Epidermal melanocyte (primary cell): ENCODE data around the gene FARP1.

ENCODE experiments used
- DNase-seq: peaks from one replicate; pipeline ENCODE4 v3.0.0; 2011; ENCODE audit warnings: low spot score; ENCODE audit not compliant: insufficient read length

FARP1 gene

GRCh38 chr13:98173431-98174152 is 30.7 kb downstream of the FARP1 start:
- peak; percentile 66 for DNase-seq

GRCh38 chr13:98174307-98174706 is 31.4 kb downstream of the FARP1 start:
- DNase-seq, result no peak

DNA sequence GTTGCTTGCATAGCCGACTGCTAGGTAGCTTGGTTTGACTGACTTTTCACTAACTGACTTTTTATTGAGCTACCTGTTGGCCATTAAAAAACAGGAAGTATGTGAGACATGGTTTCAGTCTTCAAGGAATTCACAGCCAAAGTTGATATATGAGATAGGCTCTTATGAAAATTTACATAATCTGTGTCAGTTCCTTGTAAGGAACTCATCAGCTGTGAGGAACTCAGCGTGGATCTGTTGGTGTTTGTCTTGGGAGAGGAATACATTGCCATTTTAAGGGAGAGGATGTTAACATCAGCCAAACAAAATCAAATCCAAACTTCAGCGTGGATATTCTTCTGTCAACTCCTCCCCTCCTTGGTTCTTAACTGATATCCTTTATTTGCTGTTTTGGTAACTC is 32.1 kb downstream of the FARP1 start:
- DNase-seq, result no peak

GRCh38 chr13:98175823-98176222 is 32.9 kb downstream of the FARP1 start:
- no peak for DNase-seq

DNA sequence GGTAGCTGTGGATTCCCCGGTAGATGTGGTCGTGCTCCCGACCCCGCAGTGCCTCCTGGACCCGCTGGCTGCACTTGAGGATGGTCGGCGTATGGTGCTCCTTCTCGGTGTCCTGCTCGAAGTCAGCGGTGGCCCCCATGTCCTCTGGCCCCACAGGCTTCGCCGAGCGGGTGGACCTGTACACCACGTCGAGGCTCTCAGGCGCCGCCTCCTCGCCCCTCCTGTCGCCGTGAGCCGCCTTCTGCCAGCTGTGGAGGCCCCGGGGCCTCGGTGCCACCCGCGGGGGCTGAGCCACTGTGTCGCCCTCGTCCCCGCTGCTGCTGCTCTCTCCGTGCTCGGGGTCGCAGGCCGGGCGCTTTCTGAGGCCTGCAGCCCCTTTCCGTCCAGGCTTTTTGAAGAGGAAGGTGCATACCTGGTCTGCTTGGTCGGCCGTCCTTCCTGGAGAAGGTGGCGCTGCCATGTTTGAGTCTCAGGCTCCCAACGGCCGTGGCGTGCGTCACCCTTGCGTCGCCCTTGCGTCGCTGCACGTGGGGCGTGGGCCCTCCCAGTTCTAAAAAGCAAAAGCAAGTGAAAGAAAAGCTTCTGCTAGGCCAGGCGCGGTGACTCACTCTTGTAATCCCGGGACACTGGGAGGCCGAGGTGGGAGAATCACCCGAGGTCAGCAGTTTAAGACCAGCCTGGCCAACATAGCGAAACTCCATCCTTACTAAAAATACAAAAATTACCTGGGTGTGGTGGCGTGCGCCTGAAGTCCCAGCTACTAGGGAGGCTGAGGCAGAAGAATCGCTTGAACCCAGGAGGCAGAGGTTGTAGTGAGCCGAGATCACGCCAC is 34.1 kb downstream of the FARP1 start, which contains the start of gene RNF113B:
Gene RNF113B (minus strand): TSS at position 493 of the 832 bp plus-strand sequence. CDS start 33 bp downstream, at position 460.
- DNase-seq, result no peak

DNA sequence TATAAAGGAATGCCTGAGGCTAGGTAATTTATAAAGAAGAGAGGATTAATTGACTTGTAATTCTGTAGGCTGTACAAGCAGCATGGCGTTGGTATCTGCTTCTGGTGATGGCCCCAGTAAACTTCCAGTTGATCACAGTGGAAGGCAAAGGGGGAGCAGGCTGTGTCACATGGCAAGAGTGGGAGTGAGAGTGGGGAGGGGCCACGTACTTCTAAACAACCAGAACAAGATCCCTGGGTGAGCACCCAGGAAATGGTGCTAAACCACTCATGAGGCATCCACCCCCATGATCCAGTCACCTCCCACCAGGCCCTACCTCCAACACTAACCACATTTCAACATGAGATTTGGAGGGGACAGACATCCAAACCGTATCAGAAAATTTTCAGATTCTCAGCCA is 37.2 kb downstream of the FARP1 start:
- DNase-seq, result no peak

DNA sequence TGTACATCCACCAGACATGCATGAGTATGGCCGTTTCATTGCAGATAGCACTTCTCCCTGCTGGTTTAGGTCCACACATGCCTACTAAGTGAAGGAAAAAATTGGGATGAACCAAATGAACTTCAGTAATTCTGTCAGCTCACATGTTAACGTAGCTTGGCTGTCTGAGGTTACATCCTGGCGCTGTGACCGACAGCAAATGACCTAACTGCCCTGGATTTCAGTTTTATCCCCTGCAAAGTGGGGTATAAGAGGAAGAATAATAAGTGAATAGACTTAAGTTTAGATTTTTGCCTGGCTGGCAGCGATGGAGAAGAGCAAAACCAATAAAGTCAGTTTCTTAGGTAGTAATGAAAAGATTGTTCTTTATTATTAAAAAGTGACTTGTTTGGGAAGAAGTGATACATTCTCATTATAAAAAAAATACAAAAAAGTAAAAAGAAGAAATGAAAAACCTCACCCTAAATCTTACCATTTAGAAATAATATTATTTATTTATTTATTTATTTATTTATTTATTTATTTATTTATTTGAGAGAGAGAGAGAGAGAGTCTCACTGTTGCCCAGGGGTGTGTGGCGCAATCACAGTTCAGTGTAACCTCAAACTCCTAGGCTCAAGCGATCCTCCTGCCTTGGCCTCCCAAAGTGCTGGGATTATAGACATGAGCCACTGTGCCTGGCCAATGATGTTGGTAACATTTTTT is 38.4 kb downstream of the FARP1 start:
- DNase-seq, result no peak

GRCh38 chr13:98182153-98182552 is 39.3 kb downstream of the FARP1 start:
- no peak for DNase-seq

- no peak for DNase-seq
Observed at GRCh38 chr13:98182589-98182988, 39.7 kb downstream of the FARP1 start.

DNA sequence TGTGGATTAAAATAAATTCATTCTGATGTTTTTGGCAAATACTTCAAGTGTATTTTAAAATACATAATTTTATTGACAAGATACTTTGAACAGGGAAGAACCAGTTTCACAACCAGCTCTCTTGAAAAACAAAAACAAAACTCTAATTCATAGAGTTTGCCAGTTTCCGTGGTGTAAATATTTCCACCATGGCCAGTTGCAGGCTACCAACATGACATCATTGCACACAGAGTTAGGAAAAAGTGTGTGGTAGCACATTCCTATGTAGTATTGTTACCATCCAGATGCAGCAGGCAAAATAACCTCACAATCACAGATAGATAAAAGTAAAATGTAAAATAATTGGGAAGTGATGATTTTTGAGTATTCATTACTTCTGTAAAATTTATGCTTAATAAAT is 41.9 kb downstream of the FARP1 start:
- DNase-seq, result no peak

DNA sequence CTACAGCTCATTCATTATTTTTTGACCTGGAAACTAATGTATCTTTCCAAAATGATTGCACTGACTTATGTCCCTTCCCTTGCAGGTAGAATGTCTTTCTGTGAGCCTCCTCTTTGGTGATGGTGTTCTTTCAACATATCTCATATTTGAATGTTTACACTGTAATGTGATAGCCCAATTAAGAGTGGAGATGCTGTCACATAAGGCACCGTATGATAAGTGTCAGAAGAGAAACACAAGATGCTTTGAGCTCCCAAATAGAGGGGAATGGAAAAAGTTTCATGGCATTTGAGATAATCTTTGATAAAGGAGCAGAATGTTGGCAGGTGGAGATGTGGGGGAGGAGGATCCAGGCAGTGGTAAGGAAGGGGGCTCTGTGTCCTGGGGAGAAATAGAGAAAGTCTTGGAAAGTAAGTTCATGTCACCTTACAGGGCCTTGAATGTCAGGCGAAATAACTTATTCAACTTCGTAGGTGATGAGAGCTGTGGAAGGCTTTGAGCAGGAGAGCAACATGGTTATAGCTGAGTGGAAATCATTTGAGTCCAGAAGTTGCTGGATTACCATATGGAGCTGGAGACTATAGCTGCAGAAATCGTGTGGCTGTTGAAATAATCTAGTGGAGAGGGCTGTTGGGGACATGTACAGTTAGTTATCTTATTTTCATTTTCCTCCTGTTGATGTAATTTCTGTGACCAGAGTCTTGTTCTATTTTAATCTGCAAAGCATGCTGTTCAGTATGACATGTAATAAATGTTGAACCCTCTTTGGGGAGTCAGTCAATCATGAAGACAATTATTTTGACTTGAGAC is 44.5 kb downstream of the FARP1 start:
- no peak for DNase-seq

DNA sequence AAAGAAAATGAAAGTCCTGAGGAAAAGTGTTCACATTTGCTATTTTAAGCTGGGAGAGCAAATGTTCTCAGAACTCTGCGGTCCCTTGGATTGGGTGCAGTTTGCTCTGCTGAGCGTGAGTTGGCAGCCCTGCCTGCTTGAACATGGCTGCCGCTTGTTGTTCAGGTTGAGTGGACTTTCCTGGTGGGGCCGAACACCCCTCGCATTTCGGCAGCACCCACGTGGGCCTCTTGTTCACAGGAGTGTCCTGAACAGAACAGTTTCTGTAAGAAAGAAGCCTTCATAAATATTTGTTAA is 45.0 kb downstream of the FARP1 start:
- DNase-seq, result no peak

DNA sequence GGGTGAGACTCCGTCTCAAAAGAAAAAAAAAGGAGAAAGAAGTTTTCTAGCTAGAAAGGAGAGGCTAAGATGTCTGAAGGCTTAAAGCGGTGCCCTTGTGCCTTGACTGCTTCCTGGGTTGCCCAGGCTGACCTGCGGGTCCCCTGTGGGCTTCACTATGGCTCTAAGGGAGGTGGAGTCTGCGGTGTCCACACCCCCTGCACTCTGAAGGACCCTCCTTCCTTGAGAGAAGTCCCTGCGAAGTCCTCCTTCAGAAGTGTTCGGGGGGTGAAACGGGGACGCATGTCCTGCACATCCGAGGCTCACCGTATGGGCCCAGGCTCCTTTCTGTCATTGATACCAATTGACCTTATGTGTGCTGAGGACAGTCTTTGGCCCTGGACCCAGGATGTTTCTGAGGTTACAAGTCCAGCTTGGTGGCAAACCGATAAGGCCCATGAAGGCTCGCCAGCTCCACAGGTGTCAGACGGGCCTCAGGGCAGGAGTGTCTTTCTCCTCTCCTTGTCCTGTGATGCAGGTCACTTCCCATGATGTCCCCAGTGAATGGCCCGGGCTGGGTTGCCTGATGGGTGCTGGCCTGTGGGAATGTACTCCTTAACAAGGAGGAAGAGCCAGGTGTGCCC is 45.8 kb downstream of the FARP1 start:
- no peak for DNase-seq

DNA sequence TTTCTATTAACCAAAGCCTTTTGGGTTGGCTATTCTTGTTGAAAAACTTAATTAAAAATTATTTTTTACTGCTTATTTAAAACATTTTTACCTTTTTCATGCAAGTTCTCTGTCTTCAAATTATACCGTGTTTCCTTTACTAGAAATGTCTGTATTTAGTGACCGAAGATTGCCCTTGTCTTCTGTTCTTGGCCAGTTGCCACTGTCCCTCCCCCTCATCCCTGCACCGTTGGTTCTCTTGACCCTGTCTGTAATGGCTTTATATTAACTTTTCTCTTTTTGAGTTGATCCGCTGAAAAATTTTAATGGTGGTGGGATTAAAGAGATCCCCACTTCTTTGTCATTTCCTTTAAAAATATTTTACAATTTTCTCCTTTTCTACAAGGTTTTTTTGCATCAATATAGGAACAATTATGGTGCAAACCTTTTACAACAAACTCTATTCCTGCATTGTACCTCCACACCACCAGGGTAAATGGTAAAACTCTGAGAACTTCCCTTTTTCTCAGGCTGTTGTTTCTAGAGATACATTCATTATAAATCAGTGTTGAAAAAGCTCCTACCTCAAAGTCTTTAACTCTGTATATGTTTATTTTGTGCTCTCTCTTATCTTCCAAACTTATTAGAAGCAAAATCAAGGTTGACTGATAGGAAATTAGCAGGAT is 47.1 kb downstream of the FARP1 start:
- no peak for DNase-seq

DNA sequence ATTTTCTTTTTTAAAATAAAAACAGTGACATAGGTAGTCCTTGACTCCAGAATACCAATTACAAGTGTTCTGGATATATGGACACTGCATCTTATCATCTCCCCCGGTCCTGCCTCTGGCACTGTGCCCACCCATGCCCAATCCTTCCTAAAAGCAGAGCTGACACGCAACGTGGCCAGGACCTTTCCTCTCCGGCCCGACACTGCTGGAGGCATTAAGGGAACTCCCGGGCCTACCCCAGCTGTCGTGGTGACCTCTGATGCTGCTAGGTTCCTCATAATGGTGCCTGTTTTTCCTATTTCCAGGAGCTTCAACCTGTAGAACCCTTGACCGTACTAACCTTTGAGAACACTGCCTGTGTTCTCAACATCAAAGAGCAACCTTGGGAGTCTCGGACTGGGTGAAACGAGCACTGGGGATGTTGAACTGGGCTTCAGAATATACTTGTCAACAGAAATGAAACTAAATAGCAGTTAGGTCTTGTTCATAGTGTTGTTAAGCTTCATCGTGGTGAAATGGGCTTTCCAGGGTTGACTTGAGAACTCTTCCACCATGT is 48.1 kb downstream of the FARP1 start:
- DNase-seq, result no peak

- DNase-seq, result no peak
Observed at GRCh38 chr13:98192008-98192407, 49.1 kb downstream of the FARP1 start.

- DNase-seq, result no peak
Observed at GRCh38 chr13:98195054-98195791, 52.3 kb downstream of the FARP1 start.

DNA sequence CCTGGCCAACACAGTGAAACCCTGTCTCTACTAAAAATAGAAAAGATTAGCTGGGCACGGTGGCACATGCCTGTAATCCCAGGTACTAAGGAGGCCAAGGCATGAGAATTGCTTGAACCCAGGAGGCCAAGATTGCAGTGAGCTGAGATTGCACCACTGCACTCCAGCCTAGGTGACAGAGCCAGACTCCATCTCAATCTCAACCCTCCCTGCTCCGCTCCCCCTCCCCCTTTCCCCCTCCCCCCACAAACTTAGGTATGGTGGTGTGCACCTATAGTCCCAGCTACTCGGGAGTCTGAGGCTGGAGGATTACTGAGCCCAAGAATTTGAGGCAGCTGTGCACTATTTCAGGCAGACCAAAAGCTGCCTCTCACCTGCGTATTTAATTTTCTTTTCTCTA is 55.8 kb downstream of the FARP1 start:
- DNase-seq, result no peak

DNA sequence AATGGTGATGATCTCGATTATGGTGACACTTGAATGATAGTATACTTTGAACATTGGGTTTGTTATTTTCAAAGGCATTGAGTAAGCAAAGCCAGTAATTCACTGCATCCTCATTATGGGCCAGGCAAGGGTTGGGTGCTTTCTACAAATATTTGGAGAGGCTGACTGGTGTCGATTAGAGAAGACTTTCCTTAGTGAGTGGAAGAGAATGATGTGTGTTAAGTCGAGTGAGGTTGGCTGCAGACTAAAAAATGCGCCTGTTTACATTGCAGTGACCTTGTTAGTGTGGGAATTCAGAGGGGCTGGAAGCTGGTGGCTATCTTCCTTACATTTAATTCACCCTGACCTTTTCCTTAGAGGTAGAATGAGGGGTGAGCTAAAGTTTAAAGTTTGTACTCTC is 56.6 kb downstream of the FARP1 start:
- no peak for DNase-seq
